Spleen (tissue), 7 donors: ENCODE results near the gene SH3D19.

Source experiments
- CTCF ChIP-seq, 11 experiments: fragments of 200-600 bp in 7 of 11; fragments of 450-650 bp in 4 of 11; sonication (generic) in 4 of 11; IDR thresholded peaks in 8 of 11; conservative IDR thresholded peaks in 3 of 11; 1 replicate in 7 of 11; 2 replicates in 4 of 11; pipeline versions ENCODE4 v1.4.0 to v1.8.0; 2016 to 2021; ENCODE audit warnings: antibody characterized with exemption in 11 of 11, inconsistent platforms in 4 of 11, mild to moderate bottlenecking in 1 of 11
- POLR2A ChIP-seq, 3 donors: fragments of 450-650 bp; IDR thresholded peaks; one replicate each; pipeline ENCODE4 v1.5.1; 2017; ENCODE audit warnings: antibody characterized with exemption in 3 of 3, mild to moderate bottlenecking in 1 of 3
- POLR2AphosphoS5 ChIP-seq, 3 donors: sonication (generic); formaldehyde crosslinking; IDR thresholded peaks; one replicate each; pipeline ENCODE4 v1.5.1; 2017; ENCODE audit warnings: antibody characterized with exemption in 3 of 3
- donor health status: DM: no; HTN: no; CAD: no; lungs with moderate emphysema.
- donor health status: DM: no; HTN: no; CAD: no.
- donor health status: DM: no; HTN: no; CAD: no.

GRCh38 chr4:151315212-151315886, 10.1 kb downstream of the SH3D19 start:
- no peak for TF ChIP-seq POLR2A (IDR thresholded peaks at IDR 0.05)
- no peak for TF ChIP-seq CTCF (IDR thresholded peaks at IDR 0.05 in 8 of 11, conservative IDR thresholded peaks at IDR 0.05 in 3 of 11)
- no peak for TF ChIP-seq POLR2AphosphoS5 (IDR thresholded peaks at IDR 0.05)
